SK-N-MC (cell line): ENCODE measurements around the gene NOC2L.

Experiments used
- EZH2 ChIP-seq: fragments of 200-600 bp; sonication (generic); IDR thresholded peaks from one replicate; pipeline ENCODE4 v1.6.1; 2017; ENCODE audit warnings: antibody characterized with exemption
- FOXP2 ChIP-seq: optimal IDR thresholded peaks from 2 replicates; pipeline ENCODE3; 2011; ENCODE audit warnings: mild to moderate bottlenecking, moderate library complexity; ENCODE audit not compliant: insufficient read depth; ENCODE audit errors: extremely low read length, control extremely low read depth
- POLR2AphosphoS5 ChIP-seq: IDR thresholded peaks from 2 replicates; pipeline ENCODE4 v1.6.1; 2012; ENCODE audit warnings: mild to moderate bottlenecking, low read depth, low read length, borderline replicate concordance

GRCh38 chr1:1004780-1005697, 46.0 kb upstream of the NOC2L start:
- TF ChIP-seq POLR2AphosphoS5 = no peak
- TF ChIP-seq EZH2 = no peak
- no peak for TF ChIP-seq FOXP2
